Measurements from ENCODE around the gene ATP2C2.

The ATP2C2 gene

GRCh38 chr16:84462296-84463210 lies 94.2 kb downstream of the ATP2C2 start:
- no peaks in the 10 kb centered on the region for H3K79me2 ChIP-seq (ENCODE audit: control insufficient read depth, low read length)
- no peaks in the 10 kb centered on the region for H3K4me1 ChIP-seq (ENCODE audit: control insufficient read depth, low read length)
- peaks cover 12% of the 10 kb centered on the region for H3K9me3 ChIP-seq (ENCODE audit: control insufficient read depth, insufficient read depth, low read length)
- H4K20me1 ChIP-seq (ENCODE audit: control insufficient read depth, insufficient read depth, low read depth, low read length): no peaks in the 10 kb centered on the region
- H3K9me2 ChIP-seq (replicated peaks; ENCODE audit: control insufficient read depth, low read length): no peaks in the 10 kb centered on the region
- no peaks in the 10 kb centered on the region for H3F3A ChIP-seq (ENCODE audit: control insufficient read depth, insufficient read depth)
- TF ChIP-seq EZH2phosphoT487 (IDR thresholded peaks at IDR 0.05; ENCODE audit: borderline replicate concordance, low read length) (no peak), CTCF (IDR thresholded peaks at IDR 0.05; ENCODE audit: low read depth, low read length, poor library complexity, severe bottlenecking) (no peak)
- no peak overlapping the region for H3K4me3 ChIP-seq (ENCODE audit: low read length)
- H3K36me3 ChIP-seq (ENCODE audit: control insufficient read depth, low read length): no peaks in the 10 kb centered on the region; the same call in 1 of the 2 replicates
- no peak overlapping the region for H3K4me2 ChIP-seq (ENCODE audit: low read length)
- no peaks in the 10 kb centered on the region; the same call in 1 of the 2 replicates for H3K27me3 ChIP-seq (ENCODE audit: control insufficient read depth, low read length)
- H3K27ac ChIP-seq (ENCODE audit: low read depth, low read length): no peak overlapping the region

GRCh38 chr16:84463221-84463620 lies 94.9 kb downstream of the ATP2C2 start:
- Histone ChIP-seq H3K27ac (ENCODE audit: low read depth, low read length) (no peak overlapping the region), H3K36me3 (ENCODE audit: control insufficient read depth, low read length) (no peaks in the 10 kb centered on the region; the same call in 1 of the 2 replicates), H3K4me2 (ENCODE audit: low read length) (no peak overlapping the region)

GRCh38 chr16:84464116-84464515 lies 95.8 kb downstream of the ATP2C2 start:
- Histone ChIP-seq H3K27me3 (ENCODE audit: control insufficient read depth, low read length) (no peaks in the 10 kb centered on the region; the same call in 1 of the 2 replicates), H3K9me2 (replicated peaks; ENCODE audit: control insufficient read depth, low read length) (no peaks in the 10 kb centered on the region), H3K79me2 (ENCODE audit: control insufficient read depth, low read length) (no peaks in the 10 kb centered on the region), H3K4me3 (ENCODE audit: low read length) (no peak overlapping the region), H3K27ac (ENCODE audit: low read depth, low read length) (no peak overlapping the region), H3K4me1 (ENCODE audit: control insufficient read depth, low read length) (no peaks in the 10 kb centered on the region), H3F3A (ENCODE audit: control insufficient read depth, insufficient read depth) (no peaks in the 10 kb centered on the region), H4K20me1 (ENCODE audit: control insufficient read depth, insufficient read depth, low read depth, low read length) (no peaks in the 10 kb centered on the region), H3K9me3 (ENCODE audit: control insufficient read depth, insufficient read depth, low read length) (peaks cover 12% of the 10 kb centered on the region), H3K4me2 (ENCODE audit: low read length) (no peak overlapping the region), H3K36me3 (ENCODE audit: control insufficient read depth, low read length) (no peaks in the 10 kb centered on the region; the same call in 1 of the 2 replicates)
- TF ChIP-seq CTCF (IDR thresholded peaks at IDR 0.05; ENCODE audit: low read depth, low read length, poor library complexity, severe bottlenecking) (no peak), EZH2phosphoT487 (IDR thresholded peaks at IDR 0.05; ENCODE audit: borderline replicate concordance, low read length) (no peak)

More at GRCh38 chr16:84463221-84463620, 94.9 kb downstream of the ATP2C2 start:
- no peaks in the 10 kb centered on the region for H4K20me1 ChIP-seq (ENCODE audit: control insufficient read depth, insufficient read depth, low read depth, low read length)
- no peaks in the 10 kb centered on the region for H3K4me1 ChIP-seq (ENCODE audit: control insufficient read depth, low read length)
- no peaks in the 10 kb centered on the region for H3F3A ChIP-seq (ENCODE audit: control insufficient read depth, insufficient read depth)
- peaks cover 12% of the 10 kb centered on the region for H3K9me3 ChIP-seq (ENCODE audit: control insufficient read depth, insufficient read depth, low read length)
- H3K9me2 ChIP-seq (replicated peaks; ENCODE audit: control insufficient read depth, low read length): no peaks in the 10 kb centered on the region
- no peak overlapping the region for H3K4me3 ChIP-seq (ENCODE audit: low read length)
- TF ChIP-seq CTCF (IDR thresholded peaks at IDR 0.05; ENCODE audit: low read depth, low read length, poor library complexity, severe bottlenecking) (no peak), EZH2phosphoT487 (IDR thresholded peaks at IDR 0.05; ENCODE audit: borderline replicate concordance, low read length) (no peak)
- no peaks in the 10 kb centered on the region; the same call in 1 of the 2 replicates for H3K27me3 ChIP-seq (ENCODE audit: control insufficient read depth, low read length)
- H3K79me2 ChIP-seq (ENCODE audit: control insufficient read depth, low read length): no peaks in the 10 kb centered on the region
